VCaP (cell line): ENCODE results near the gene MFNG.

Experiments used
- H3K27ac ChIP-seq: fragments of 450-650 bp; 2 replicates; pipeline ENCODE4 v1.5.1; 2017
- TF ChIP-seq, protein P1 (sequence below): fragments of 450-650 bp; conservative IDR thresholded peaks from 2 replicates; pipeline ENCODE4 v1.5.1; 2017; ENCODE audit warnings: mild to moderate bottlenecking, moderate library complexity

Gene MFNG

DNA sequence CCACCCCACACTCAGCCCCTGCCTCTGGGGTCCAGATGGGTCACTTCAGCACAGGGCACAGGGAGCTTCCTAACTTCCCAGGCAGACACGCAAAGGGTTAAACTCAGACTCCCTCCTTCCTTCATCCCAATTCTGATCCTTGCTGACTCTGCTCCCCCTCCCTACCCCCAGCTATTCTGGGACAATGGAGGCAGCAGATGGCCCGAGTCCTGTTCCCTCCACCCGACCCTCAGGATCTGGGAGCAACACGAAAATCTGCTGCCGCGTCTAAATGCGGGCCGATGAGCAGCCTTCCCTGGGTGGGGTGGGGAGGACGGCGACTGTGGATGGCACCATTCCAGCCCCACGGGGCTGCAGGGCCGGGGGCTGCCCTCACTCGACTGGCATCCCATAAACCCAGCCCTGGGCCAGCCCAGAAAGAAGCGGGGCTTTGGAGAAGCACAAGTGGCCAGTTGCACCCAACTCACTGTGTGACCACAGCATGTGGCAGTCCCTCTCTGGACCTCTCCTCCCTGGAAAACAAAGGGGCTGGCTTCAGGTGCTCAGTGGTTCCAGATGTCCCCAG is 18.7 kb downstream of the MFNG start:
- TF ChIP-seq, protein P1, sequence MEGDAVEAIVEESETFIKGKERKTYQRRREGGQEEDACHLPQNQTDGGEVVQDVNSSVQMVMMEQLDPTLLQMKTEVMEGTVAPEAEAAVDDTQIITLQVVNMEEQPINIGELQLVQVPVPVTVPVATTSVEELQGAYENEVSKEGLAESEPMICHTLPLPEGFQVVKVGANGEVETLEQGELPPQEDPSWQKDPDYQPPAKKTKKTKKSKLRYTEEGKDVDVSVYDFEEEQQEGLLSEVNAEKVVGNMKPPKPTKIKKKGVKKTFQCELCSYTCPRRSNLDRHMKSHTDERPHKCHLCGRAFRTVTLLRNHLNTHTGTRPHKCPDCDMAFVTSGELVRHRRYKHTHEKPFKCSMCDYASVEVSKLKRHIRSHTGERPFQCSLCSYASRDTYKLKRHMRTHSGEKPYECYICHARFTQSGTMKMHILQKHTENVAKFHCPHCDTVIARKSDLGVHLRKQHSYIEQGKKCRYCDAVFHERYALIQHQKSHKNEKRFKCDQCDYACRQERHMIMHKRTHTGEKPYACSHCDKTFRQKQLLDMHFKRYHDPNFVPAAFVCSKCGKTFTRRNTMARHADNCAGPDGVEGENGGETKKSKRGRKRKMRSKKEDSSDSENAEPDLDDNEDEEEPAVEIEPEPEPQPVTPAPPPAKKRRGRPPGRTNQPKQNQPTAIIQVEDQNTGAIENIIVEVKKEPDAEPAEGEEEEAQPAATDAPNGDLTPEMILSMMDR = no peak
- H3K27ac ChIP-seq = no peak overlapping the region

GRCh38 chr22:37464181-37464580 is 22.0 kb downstream of the MFNG start:
- TF ChIP-seq, protein P1 = no peak
- H3K27ac ChIP-seq = no peak overlapping the region

- H3K27ac ChIP-seq = no peak overlapping the region
- TF ChIP-seq, protein P1 = no peak
Measured at GRCh38 chr22:37462983-37463382, 23.2 kb downstream of the MFNG start.

GRCh38 chr22:37462436-37462835 is 23.7 kb downstream of the MFNG start:
- TF ChIP-seq, protein P1 = no peak
- H3K27ac ChIP-seq = no peak overlapping the region

GRCh38 chr22:37461961-37462360 is 24.2 kb downstream of the MFNG start:
- H3K27ac ChIP-seq = no peak overlapping the region
- TF ChIP-seq, protein P1 = no peak

DNA sequence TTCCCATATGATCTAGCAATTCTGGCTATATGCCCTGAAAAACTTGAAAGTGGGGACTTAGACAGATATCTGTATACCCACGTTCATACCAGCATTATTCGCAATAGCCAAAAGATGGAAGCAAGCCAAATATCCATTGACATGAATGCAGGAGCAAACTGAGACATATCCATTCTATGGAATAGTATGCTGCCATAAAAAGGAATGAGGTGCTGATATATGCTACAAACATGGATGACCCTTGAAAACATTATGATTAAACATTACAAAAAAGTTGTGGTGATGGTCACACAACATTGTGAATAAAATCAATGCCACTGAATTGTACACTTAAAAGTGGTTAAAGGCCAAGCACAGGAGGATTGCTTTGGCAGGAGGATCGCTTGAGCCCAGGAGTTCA is 25.5 kb downstream of the MFNG start:
- H3K27ac ChIP-seq = no peak overlapping the region
- TF ChIP-seq, protein P1 = no peak

DNA sequence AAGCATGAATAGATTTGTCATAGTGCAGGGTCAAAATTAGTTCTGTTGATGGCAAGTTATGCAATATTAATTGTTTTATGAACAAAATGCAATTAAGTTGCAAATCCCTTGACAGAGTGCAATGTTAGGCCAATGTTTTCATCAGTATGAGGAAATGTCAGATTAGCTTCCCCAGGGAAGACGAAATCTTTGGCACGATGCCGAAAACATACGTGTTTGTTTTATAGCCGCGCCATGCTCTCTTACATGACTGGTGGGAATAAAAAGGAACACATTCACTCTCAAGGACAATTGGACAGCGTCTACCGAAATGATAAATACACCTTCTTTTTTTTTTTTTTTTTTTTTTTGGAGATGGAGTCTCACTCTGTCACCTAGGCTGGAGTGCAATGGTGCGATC is 27.0 kb downstream of the MFNG start:
- no peak overlapping the region for H3K27ac ChIP-seq
- TF ChIP-seq, protein P1 = no peak
